Nephron progenitor cell (in vitro differentiated cells): ENCODE data around the gene C1orf35.

Experiments used
- DNase-seq: peaks from one replicate; pipeline ENCODE4 v3.0.0; 2021
- H3K27ac Mint-ChIP-seq: 2 replicates; pipeline ENCODE4 v1.8.0; 2021; ENCODE audit warnings: mild to moderate bottlenecking, moderate library complexity, mixed read lengths
- H3K27me3 Mint-ChIP-seq: 2 replicates; pipeline ENCODE4 v1.8.0; 2021; ENCODE audit warnings: mild to moderate bottlenecking, low read depth, mixed read lengths; ENCODE audit not compliant: poor library complexity
- H3K36me3 Mint-ChIP-seq: 2 replicates; pipeline ENCODE4 v1.8.0; 2021; ENCODE audit warnings: low read depth, mixed read lengths
- H3K4me1 Mint-ChIP-seq: 2 replicates; pipeline ENCODE4 v1.8.0; 2021; ENCODE audit warnings: mixed read lengths
- H3K4me3 Mint-ChIP-seq: 2 replicates; pipeline ENCODE4 v1.8.0; 2021; ENCODE audit warnings: mild to moderate bottlenecking, moderate library complexity, mixed read lengths
- H3K9me3 Mint-ChIP-seq: 2 replicates; pipeline ENCODE4 v1.8.0; 2021; ENCODE audit warnings: mild to moderate bottlenecking, moderate library complexity, mixed read lengths
- CTCF ChIP-seq: fragments of 200-600 bp; sonication (generic); IDR thresholded peaks from 2 replicates; pipeline ENCODE4 v1.5.0; 2021; ENCODE audit warnings: antibody characterized with exemption

The C1orf35 gene

GRCh38 chr1:228083871-228084278 is 19.2 kb downstream of the C1orf35 start:
- TF ChIP-seq CTCF, result no peak
- DNase-seq, result no peak
- no peaks in the 10 kb centered on the region for H3K27me3 Mint-ChIP-seq
- H3K4me3 Mint-ChIP-seq, result peak overlapping the region; percentile 96
- peak overlapping the region; percentile 99 for H3K27ac Mint-ChIP-seq
- no peaks in the 10 kb centered on the region for H3K9me3 Mint-ChIP-seq
- peaks cover 68% of the 10 kb centered on the region for H3K4me1 Mint-ChIP-seq
- peaks cover 15% of the 10 kb centered on the region for H3K36me3 Mint-ChIP-seq

GRCh38 chr1:228082918-228083870 is 19.9 kb downstream of the C1orf35 start:
- peak; percentile 43 for DNase-seq
- no peaks in the 10 kb centered on the region for H3K9me3 Mint-ChIP-seq
- TF ChIP-seq CTCF, result no peak
- peaks cover 65% of the 10 kb centered on the region for H3K4me1 Mint-ChIP-seq
- H3K4me3 Mint-ChIP-seq, result peak overlapping the region; percentile 96
- H3K27ac Mint-ChIP-seq, result peak overlapping the region; percentile 99
- H3K36me3 Mint-ChIP-seq, result peaks cover 11% of the 10 kb centered on the region
- no peaks in the 10 kb centered on the region for H3K27me3 Mint-ChIP-seq

- H3K9me3 Mint-ChIP-seq, result no peaks in the 10 kb centered on the region
- H3K27me3 Mint-ChIP-seq, result no peaks in the 10 kb centered on the region
- H3K4me3 Mint-ChIP-seq, result peak within 1 kb of the TSS; percentile 96
- TF ChIP-seq CTCF, result no peak
- H3K36me3 Mint-ChIP-seq, result peaks cover 5% of the 10 kb centered on the region
- H3K4me1 Mint-ChIP-seq, result peaks cover 61% of the 10 kb centered on the region
- H3K27ac Mint-ChIP-seq, result peak within 1 kb of the TSS; percentile 99
- peak; percentile 95 for DNase-seq
Observed at GRCh38 chr1:228082214-228082917, 20.8 kb downstream of the C1orf35 start, which contains the start of gene ARF1. Gene ARF1 (plus strand): TSS chr1:228082708. CDS start chr1:228097115, 14,407 bp downstream.

- peaks cover 56% of the 10 kb centered on the region for H3K4me1 Mint-ChIP-seq
- TF ChIP-seq CTCF, result no peak
- peak overlapping the region; percentile 81 for H3K4me3 Mint-ChIP-seq
- H3K27ac Mint-ChIP-seq, result peak overlapping the region; percentile 82
- DNase-seq, result peak; percentile 40
- peaks cover 3% of the 10 kb centered on the region for H3K36me3 Mint-ChIP-seq
- no peaks in the 10 kb centered on the region for H3K27me3 Mint-ChIP-seq
- H3K9me3 Mint-ChIP-seq, result no peaks in the 10 kb centered on the region
Observed at GRCh38 chr1:228081578-228082213, 21.4 kb downstream of the C1orf35 start.

GRCh38 chr1:228081144-228081543 is 22.0 kb downstream of the C1orf35 start:
- peaks cover 52% of the 10 kb centered on the region for H3K4me1 Mint-ChIP-seq
- no peak for TF ChIP-seq CTCF
- no peaks in the 10 kb centered on the region for H3K36me3 Mint-ChIP-seq
- peak overlapping the region; percentile 39 for H3K27ac Mint-ChIP-seq
- H3K27me3 Mint-ChIP-seq, result no peaks in the 10 kb centered on the region
- H3K4me3 Mint-ChIP-seq, result peak overlapping the region; percentile 81
- H3K9me3 Mint-ChIP-seq, result no peaks in the 10 kb centered on the region
- DNase-seq, result no peak
